HepG2 (cell line): ENCODE results near the gene RAB40C. TPM values are rescaled to one million over a fixed set of nuclear protein-coding genes. Genes with fewer than 3 reads are reported as not detected.

Experiments
- CENPT ChIP-seq: sonication (generic); formaldehyde crosslinking; IDR thresholded peaks from 2 replicates; pipeline ENCODE4 v1.8.0; 2022; ENCODE audit warnings: low read depth, mild to moderate bottlenecking, moderate library complexity, missing genetic modification reagents
- HOXA9 ChIP-seq: sonication (generic); formaldehyde crosslinking; IDR thresholded peaks from 2 replicates; pipeline ENCODE4 v1.8.1; 2022; ENCODE audit warnings: missing genetic modification reagents, mild to moderate bottlenecking, moderate library complexity, borderline replicate concordance
- ISL2 ChIP-seq: sonication (generic); formaldehyde crosslinking; IDR thresholded peaks from 2 replicates; pipeline ENCODE4 v1.5.0; 2020; ENCODE audit warnings: missing genetic modification reagents
- ISX ChIP-seq: sonication (generic); formaldehyde crosslinking; conservative IDR thresholded peaks from 2 replicates; pipeline ENCODE4 v1.5.0; 2020; ENCODE audit warnings: missing genetic modification reagents
- MLLT10 ChIP-seq: sonication (generic); formaldehyde crosslinking; IDR thresholded peaks from 2 replicates; pipeline ENCODE4 v1.4.0; 2020; ENCODE audit warnings: missing genetic modification reagents
- PHF8 ChIP-seq: sonication (generic); formaldehyde crosslinking; IDR thresholded peaks from 2 replicates; pipeline ENCODE4 v1.5.0; 2020; ENCODE audit warnings: missing genetic modification reagents
- RELA ChIP-seq: sonication (generic); formaldehyde crosslinking; IDR thresholded peaks from 2 replicates; pipeline ENCODE4 v1.4.0; 2020; ENCODE audit warnings: missing genetic modification reagents
- SIX1 ChIP-seq: sonication (generic); formaldehyde crosslinking; IDR thresholded peaks from 2 replicates; pipeline ENCODE4 v1.4.0; 2020; ENCODE audit warnings: missing genetic modification reagents, borderline replicate concordance
- SOX5 ChIP-seq: IDR thresholded peaks from 2 replicates; pipeline ENCODE4 v1.6.1; 2016; ENCODE audit warnings: borderline replicate concordance
- TAF15 ChIP-seq: fragments of 200-400 bp; formaldehyde crosslinking; IDR thresholded peaks from one replicate; pipeline ENCODE4 v1.6.1; 2018; ENCODE audit warnings: mild to moderate bottlenecking, low read depth, low read length; ENCODE audit not compliant: poor library complexity, severe bottlenecking
- ZNF335 ChIP-seq: sonication (generic); formaldehyde crosslinking; IDR thresholded peaks from 2 replicates; pipeline ENCODE4 v1.4.0; 2020; ENCODE audit warnings: missing genetic modification reagents
- ZNF564 ChIP-seq: sonication (generic); formaldehyde crosslinking; IDR thresholded peaks from 2 replicates; pipeline ENCODE4 v1.8.1; 2023; ENCODE audit warnings: mild to moderate bottlenecking, missing genetic modification reagents
- ZNF572 ChIP-seq: sonication (generic); formaldehyde crosslinking; IDR thresholded peaks from 2 replicates; pipeline ENCODE4 v1.5.1; 2020; ENCODE audit warnings: mild to moderate bottlenecking, missing genetic modification reagents
- ZNF775 ChIP-seq: sonication (generic); formaldehyde crosslinking; IDR thresholded peaks from 2 replicates; pipeline ENCODE4 v1.4.0; 2020; ENCODE audit warnings: missing genetic modification reagents, mild to moderate bottlenecking, moderate library complexity, borderline replicate concordance
- ZNF891 ChIP-seq: sonication (generic); formaldehyde crosslinking; IDR thresholded peaks from 2 replicates; pipeline ENCODE4 v1.5.0; 2020; ENCODE audit warnings: mild to moderate bottlenecking, missing genetic modification reagents
- polyA plus RNA-seq, 8 experiments: library from polyadenylated mRNA; depleted of rRNA in 3 of 8; stranded (reverse) in 7 of 8; unstranded in 1 of 8; fragments of >200 nt; fragmentation: Illumina TruSeq in 4 of 8; extraction: Trizol in 4 of 8; gene quantifications; 2 replicates each; pipeline versions ENCODE4 v1.2.1 to v1.2.3, GENCODE V29; 2011 to 2016; ENCODE audit warnings: low read depth in 4 of 8, missing spikeins in 1 of 8, mixed read lengths in 1 of 8; ENCODE audit not compliant: insufficient read depth in 1 of 8
- total RNA-seq, 5 experiments: library from RNA; depleted of rRNA; stranded (reverse); fragments of >200 nt; fragmentation: Illumina TruSeq; extraction: Trizol; gene quantifications; 2 replicates each; pipeline ENCODE4 v1.2.3, GENCODE V29; 2016; ENCODE audit warnings: low read depth in 1 of 5
- TF ChIP-seq, protein P1 (sequence below), 2 experiments: fragments of 450-650 bp in 1 of 2; sonication (generic) in 1 of 2; formaldehyde crosslinking in 1 of 2; IDR thresholded peaks; 2 replicates each; pipeline versions ENCODE4 v1.6.1 to v1.8.0; 2016 to 2022; ENCODE audit warnings: antibody characterized with exemption in 1 of 2, mild to moderate bottlenecking in 1 of 2, missing genetic modification reagents in 1 of 2
- TF ChIP-seq, protein P2 (sequence below): sonication (generic); formaldehyde crosslinking; IDR thresholded peaks from 2 replicates; pipeline ENCODE4 v1.8.1; 2023; ENCODE audit warnings: mild to moderate bottlenecking, missing genetic modification reagents, borderline replicate concordance
- TF ChIP-seq, protein P3 (sequence below): sonication (generic); formaldehyde crosslinking; IDR thresholded peaks from 2 replicates; pipeline ENCODE4 v1.4.0; 2020; ENCODE audit warnings: mild to moderate bottlenecking, low read depth, missing genetic modification reagents
- TF ChIP-seq, protein P4 (sequence below): sonication (generic); formaldehyde crosslinking; IDR thresholded peaks from 2 replicates; pipeline ENCODE4 v1.4.0; 2020; ENCODE audit warnings: mild to moderate bottlenecking, missing genetic modification reagents

Gene RAB40C
- total and polyA plus RNA-seq, 2 of the 13 experiments (the other 11 are each of a cell fraction or from before 2014, with no cell fraction given), result 7.7 to 11.5 TPM

DNA sequence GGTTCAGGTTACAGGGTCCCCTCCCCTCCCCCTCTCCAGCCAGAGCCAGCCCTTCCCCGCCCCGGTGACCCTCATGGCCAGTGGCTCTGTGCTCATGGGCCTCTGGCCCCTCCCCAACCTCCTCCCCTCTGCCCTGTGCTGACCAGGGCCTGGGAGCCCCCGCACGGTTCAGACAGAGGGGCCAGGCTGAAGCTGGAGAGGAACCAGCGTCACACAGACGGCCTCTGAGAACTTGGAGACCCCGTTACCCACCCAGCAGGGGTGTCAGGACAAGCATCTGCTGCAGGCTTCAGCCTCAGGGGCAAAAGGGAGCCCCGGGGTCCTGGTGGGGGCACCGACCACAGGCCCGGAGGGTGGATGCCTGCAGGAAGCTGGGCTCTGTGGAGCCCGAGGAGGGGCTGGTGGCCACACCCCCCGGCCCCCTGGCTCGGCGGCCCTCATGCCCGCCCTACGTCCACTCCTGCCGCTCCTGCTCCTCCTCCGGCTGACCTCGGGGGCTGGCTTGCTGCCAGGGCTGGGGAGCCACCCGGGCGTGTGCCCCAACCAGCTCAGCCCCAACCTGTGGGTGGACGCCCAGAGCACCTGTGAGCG is 41.0 kb downstream of the RAB40C start, which contains the start of gene WFIKKN1 (continued):
- TF ChIP-seq, protein P1, sequence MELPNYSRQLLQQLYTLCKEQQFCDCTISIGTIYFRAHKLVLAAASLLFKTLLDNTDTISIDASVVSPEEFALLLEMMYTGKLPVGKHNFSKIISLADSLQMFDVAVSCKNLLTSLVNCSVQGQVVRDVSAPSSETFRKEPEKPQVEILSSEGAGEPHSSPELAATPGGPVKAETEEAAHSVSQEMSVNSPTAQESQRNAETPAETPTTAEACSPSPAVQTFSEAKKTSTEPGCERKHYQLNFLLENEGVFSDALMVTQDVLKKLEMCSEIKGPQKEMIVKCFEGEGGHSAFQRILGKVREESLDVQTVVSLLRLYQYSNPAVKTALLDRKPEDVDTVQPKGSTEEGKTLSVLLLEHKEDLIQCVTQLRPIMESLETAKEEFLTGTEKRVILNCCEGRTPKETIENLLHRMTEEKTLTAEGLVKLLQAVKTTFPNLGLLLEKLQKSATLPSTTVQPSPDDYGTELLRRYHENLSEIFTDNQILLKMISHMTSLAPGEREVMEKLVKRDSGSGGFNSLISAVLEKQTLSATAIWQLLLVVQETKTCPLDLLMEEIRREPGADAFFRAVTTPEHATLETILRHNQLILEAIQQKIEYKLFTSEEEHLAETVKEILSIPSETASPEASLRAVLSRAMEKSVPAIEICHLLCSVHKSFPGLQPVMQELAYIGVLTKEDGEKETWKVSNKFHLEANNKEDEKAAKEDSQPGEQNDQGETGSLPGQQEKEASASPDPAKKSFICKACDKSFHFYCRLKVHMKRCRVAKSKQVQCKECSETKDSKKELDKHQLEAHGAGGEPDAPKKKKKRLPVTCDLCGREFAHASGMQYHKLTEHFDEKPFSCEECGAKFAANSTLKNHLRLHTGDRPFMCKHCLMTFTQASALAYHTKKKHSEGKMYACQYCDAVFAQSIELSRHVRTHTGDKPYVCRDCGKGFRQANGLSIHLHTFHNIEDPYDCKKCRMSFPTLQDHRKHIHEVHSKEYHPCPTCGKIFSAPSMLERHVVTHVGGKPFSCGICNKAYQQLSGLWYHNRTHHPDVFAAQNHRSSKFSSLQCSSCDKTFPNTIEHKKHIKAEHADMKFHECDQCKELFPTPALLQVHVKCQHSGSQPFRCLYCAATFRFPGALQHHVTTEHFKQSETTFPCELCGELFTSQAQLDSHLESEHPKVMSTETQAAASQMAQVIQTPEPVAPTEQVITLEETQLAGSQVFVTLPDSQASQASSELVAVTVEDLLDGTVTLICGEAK (IDR thresholded peaks at IDR 0.05), result no peak
- TF ChIP-seq, protein P1 (CRISPR knock-in tag; IDR thresholded peaks at IDR 0.05), result 0 out of 2 replicates have a peak, but pooled peaks have one; percentile 19
- TF ChIP-seq PHF8 (CRISPR knock-in tag) (peak; percentile 57), ZNF775 (CRISPR knock-in tag) (no peak), ZNF891 (peak; percentile 40; the same call in 1 of the 2 replicates), ZNF572 (CRISPR knock-in tag) (no peak), SOX5 (no peak), ZNF564 (CRISPR knock-in tag) (0 out of 2 replicates have a peak, but pooled peaks have one; percentile 59), RELA (CRISPR knock-in tag) (no peak), TAF15 (no peak), SIX1 (CRISPR knock-in tag) (no peak), HOXA9 (CRISPR knock-in tag) (no peak), ISX (CRISPR knock-in tag) (no peak), CENPT (CRISPR knock-in tag) (no peak), MLLT10 (no peak), ISL2 (CRISPR knock-in tag) (0 out of 2 replicates have a peak, but pooled peaks have one; percentile 44), ZNF335 (CRISPR knock-in tag) (no peak)
- TF ChIP-seq, protein P2, sequence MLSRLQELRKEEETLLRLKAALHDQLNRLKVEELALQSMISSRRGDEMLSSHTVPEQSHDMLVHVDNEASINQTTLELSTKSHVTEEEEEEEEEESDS, result no peak
- TF ChIP-seq, protein P3, sequence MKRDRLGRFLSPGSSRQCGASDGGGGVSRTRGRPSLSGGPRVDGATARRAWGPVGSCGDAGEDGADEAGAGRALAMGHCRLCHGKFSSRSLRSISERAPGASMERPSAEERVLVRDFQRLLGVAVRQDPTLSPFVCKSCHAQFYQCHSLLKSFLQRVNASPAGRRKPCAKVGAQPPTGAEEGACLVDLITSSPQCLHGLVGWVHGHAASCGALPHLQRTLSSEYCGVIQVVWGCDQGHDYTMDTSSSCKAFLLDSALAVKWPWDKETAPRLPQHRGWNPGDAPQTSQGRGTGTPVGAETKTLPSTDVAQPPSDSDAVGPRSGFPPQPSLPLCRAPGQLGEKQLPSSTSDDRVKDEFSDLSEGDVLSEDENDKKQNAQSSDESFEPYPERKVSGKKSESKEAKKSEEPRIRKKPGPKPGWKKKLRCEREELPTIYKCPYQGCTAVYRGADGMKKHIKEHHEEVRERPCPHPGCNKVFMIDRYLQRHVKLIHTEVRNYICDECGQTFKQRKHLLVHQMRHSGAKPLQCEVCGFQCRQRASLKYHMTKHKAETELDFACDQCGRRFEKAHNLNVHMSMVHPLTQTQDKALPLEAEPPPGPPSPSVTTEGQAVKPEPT (CRISPR knock-in tag), result peak; percentile 24; the same call in 1 of the 2 replicates
- TF ChIP-seq, protein P4, sequence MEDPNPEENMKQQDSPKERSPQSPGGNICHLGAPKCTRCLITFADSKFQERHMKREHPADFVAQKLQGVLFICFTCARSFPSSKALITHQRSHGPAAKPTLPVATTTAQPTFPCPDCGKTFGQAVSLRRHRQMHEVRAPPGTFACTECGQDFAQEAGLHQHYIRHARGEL (CRISPR knock-in tag), result no peak
